HFFc6 (cell line): Measurements from ENCODE around the gene PTPRM. TPM values are rescaled to one million over a fixed set of nuclear protein-coding genes. Genes with fewer than 3 reads are reported as not detected.

Experiments used
- DNase-seq: peaks from one replicate; pipeline ENCODE4 v3.0.0-alpha.2; 2018
- H3K27ac Mint-ChIP-seq: 2 replicates; pipeline ENCODE4 v1.8.0; 2020; ENCODE audit warnings: mild to moderate bottlenecking, mixed read lengths
- H3K27me3 Mint-ChIP-seq: 2 replicates; pipeline ENCODE4 v1.8.0; 2021; ENCODE audit warnings: mild to moderate bottlenecking, moderate library complexity, mixed read lengths; ENCODE audit not compliant: insufficient read depth
- H3K36me3 Mint-ChIP-seq: 2 replicates; pipeline ENCODE4 v1.8.0; 2021; ENCODE audit warnings: low read depth, mixed read lengths
- H3K4me1 Mint-ChIP-seq: 2 replicates; pipeline ENCODE4 v1.8.0; 2020; ENCODE audit warnings: low read depth, mixed read lengths
- H3K4me3 Mint-ChIP-seq: 2 replicates; pipeline ENCODE4 v1.8.0; 2020; ENCODE audit warnings: mild to moderate bottlenecking, moderate library complexity, mixed read lengths
- H3K9me3 Mint-ChIP-seq: 2 replicates; pipeline ENCODE4 v1.8.0; 2020; ENCODE audit warnings: mild to moderate bottlenecking, mixed read lengths
- total RNA-seq, 6 experiments: library from RNA; stranded (reverse); fragmentation: NEBNext Ultra II Directional; extraction: Animal tissue kit (Norgen Biotek cat#: 25700); gene quantifications; 2 replicates in 1 of 6; 3 replicates in 5 of 6; pipeline ENCODE4 v1.2.3, GENCODE V29; 2021
- TF ChIP-seq, protein P1 (sequence below): fragments of 200-600 bp; sonication (generic); IDR thresholded peaks from 2 replicates; pipeline ENCODE4 v1.5.0; 2021; ENCODE audit warnings: antibody characterized with exemption, mild to moderate bottlenecking

The PTPRM gene
- total RNA-seq, 6 experiments from 2014 or later, result 39.4 to 49.8 (median 43.8) TPM

DNA sequence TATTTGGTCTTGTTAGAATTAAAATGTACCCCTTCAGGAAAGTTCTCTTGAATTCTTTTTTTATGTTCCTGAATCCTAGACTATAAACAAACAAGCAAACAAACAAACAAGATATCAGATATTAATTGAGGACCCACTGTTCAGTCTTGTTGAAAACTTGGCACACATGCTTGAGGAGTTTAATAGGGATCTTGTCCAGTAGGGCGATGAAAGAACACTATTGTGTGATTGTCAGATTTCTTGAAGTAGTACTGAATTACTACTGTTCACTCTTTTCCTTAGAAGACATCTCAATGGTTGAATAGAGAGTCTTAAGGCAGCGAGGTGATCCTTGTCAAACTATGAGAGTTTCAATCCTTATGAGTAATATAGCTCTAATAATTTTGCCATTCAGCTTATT, 130.2 kb downstream of the PTPRM start:
- Mint-ChIP-seq H3K9me3 (no peaks in the 10 kb centered on the region), H3K4me3 (no peak overlapping the region), H3K27me3 (no peaks in the 10 kb centered on the region), H3K27ac (no peak overlapping the region), H3K36me3 (no peaks in the 10 kb centered on the region), H3K4me1 (peaks cover 8% of the 10 kb centered on the region)
- TF ChIP-seq, protein P1, sequence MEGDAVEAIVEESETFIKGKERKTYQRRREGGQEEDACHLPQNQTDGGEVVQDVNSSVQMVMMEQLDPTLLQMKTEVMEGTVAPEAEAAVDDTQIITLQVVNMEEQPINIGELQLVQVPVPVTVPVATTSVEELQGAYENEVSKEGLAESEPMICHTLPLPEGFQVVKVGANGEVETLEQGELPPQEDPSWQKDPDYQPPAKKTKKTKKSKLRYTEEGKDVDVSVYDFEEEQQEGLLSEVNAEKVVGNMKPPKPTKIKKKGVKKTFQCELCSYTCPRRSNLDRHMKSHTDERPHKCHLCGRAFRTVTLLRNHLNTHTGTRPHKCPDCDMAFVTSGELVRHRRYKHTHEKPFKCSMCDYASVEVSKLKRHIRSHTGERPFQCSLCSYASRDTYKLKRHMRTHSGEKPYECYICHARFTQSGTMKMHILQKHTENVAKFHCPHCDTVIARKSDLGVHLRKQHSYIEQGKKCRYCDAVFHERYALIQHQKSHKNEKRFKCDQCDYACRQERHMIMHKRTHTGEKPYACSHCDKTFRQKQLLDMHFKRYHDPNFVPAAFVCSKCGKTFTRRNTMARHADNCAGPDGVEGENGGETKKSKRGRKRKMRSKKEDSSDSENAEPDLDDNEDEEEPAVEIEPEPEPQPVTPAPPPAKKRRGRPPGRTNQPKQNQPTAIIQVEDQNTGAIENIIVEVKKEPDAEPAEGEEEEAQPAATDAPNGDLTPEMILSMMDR, result no peak
- DNase-seq, result no peak

DNA sequence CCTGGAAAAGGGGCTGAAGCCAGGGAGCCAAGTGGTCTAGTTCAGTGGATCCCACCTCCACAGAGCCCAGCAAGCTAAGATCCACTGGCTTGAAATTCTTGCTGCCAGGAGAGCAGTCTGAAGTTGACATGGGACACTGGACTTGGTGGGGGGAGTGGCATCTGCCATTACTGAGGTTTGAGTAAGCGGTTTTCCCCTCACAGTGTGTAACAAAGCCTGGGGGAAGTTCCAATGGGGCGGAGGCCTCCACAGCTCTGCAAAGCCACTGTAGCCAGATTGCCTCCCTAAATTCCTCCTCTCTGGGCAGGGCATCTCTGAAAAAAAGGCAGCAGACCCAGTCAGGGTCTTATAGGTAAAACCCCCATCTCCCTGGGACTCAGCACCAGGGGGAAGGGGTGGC, 144.4 kb downstream of the PTPRM start:
- Mint-ChIP-seq H3K9me3 (peaks cover 35% of the 10 kb centered on the region), H3K4me3 (no peak overlapping the region), H3K36me3 (peaks cover 25% of the 10 kb centered on the region), H3K4me1 (no peaks in the 10 kb centered on the region), H3K27me3 (peaks cover 1% of the 10 kb centered on the region; the same call in 1 of the 2 replicates), H3K27ac (no peak overlapping the region)
- DNase-seq, result no peak
- TF ChIP-seq, protein P1, result no peak

DNA sequence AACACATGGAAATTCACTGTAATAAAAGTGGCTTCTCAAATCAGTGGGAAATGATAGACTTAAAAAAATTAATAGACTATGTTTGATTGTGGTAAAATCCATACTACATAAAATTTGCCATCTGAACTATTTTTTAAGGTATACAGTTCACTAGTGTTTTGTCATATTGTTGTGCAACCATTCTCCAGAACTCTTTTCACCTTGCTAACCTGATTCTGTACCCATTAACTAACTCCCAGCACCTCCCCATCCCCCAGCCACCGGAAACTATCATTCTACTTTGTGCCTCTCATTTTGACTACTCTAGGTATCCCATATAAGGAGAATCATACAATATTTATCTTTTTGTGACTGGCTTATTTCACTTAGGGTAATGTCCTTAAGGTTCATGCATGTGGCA, 153.3 kb downstream of the PTPRM start:
- no peak for DNase-seq
- H3K36me3 Mint-ChIP-seq, result no peaks in the 10 kb centered on the region
- H3K27ac Mint-ChIP-seq, result no peak overlapping the region
- no peak overlapping the region for H3K4me3 Mint-ChIP-seq
- TF ChIP-seq, protein P1, result no peak
- peaks cover 6% of the 10 kb centered on the region for H3K9me3 Mint-ChIP-seq
- H3K27me3 Mint-ChIP-seq, result 0 out of 2 replicates have a peak, but pooled peaks cover 2% of the 10 kb centered on the region
- no peaks in the 10 kb centered on the region; the same call in 1 of the 2 replicates for H3K4me1 Mint-ChIP-seq

DNA sequence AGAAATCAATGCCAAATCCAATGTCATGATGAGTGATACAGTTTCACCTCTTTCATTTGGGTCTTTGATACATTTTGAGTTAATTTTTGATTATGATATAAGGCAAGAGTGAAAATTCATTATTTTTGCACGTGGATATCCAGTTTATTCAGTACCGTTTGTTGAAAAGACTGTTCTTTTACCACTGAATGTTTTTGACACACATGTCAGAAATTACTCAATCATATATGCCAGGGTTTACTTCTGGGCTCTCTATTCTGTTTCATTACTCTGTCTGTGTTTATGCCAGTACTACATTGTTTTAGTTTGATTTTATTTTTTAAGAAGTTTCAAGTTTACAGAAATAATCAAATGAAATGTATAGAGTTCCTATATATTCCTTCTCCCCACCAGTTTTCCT, 154.4 kb downstream of the PTPRM start:
- Mint-ChIP-seq H3K9me3 (no peaks in the 10 kb centered on the region), H3K27ac (no peak overlapping the region), H3K4me3 (no peak overlapping the region), H3K36me3 (no peaks in the 10 kb centered on the region), H3K27me3 (0 out of 2 replicates have a peak, but pooled peaks cover 2% of the 10 kb centered on the region), H3K4me1 (no peaks in the 10 kb centered on the region; the same call in 1 of the 2 replicates)
- TF ChIP-seq, protein P1, result no peak
- no peak for DNase-seq

DNA sequence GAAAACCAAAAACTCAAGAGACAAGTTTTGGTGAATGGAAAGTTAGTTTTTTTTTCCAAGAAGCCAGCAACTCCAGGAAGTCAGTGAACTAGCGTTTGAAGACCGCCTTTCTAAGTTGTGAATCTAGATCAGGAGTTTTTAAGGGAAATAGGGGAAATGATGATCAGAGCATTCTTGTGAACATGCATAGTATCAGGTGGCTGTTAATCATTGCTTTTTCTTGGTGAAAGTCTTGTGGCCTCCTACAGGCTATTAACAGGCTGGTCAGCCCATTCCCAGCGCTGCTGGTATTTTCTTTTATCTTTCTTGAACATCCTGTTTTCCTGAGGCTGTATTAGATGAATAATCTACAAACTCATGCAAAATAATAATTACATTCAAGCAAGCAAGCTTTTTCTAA, 155.8 kb downstream of the PTPRM start:
- Mint-ChIP-seq H3K4me1 (peaks cover 5% of the 10 kb centered on the region; the same call in 1 of the 2 replicates), H3K4me3 (no peak overlapping the region), H3K27ac (no peak overlapping the region), H3K9me3 (no peaks in the 10 kb centered on the region), H3K36me3 (no peaks in the 10 kb centered on the region), H3K27me3 (0 out of 2 replicates have a peak, but pooled peaks cover 2% of the 10 kb centered on the region)
- DNase-seq, result no peak
- TF ChIP-seq, protein P1, result no peak

DNA sequence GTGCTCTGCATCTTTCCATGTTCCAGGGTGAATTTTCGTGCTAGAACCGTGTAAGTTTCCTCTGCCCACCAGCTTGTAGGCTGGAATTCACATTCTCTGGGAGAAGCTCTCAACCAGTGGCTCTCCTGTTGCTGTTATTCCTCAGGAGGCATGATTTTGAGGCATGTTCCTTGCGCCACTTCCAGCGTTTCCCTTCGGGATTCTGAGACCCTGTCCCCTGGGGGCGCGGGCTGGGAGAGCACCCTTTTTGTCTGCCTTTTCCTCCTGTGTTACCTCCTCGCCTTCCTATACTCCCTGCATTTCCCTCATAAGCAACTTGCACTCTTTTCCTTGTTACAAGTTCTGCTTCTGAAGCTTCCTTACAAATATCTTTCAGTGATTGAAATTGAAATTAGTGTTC, 156.4 kb downstream of the PTPRM start:
- TF ChIP-seq, protein P1, result no peak
- Mint-ChIP-seq H3K9me3 (no peaks in the 10 kb centered on the region), H3K4me3 (no peak overlapping the region), H3K36me3 (no peaks in the 10 kb centered on the region), H3K27ac (no peak overlapping the region), H3K4me1 (peaks cover 11% of the 10 kb centered on the region), H3K27me3 (0 out of 2 replicates have a peak, but pooled peaks cover 2% of the 10 kb centered on the region)
- no peak for DNase-seq
